Measurements from ENCODE around the gene FHDC1.

The FHDC1 gene

DNA sequence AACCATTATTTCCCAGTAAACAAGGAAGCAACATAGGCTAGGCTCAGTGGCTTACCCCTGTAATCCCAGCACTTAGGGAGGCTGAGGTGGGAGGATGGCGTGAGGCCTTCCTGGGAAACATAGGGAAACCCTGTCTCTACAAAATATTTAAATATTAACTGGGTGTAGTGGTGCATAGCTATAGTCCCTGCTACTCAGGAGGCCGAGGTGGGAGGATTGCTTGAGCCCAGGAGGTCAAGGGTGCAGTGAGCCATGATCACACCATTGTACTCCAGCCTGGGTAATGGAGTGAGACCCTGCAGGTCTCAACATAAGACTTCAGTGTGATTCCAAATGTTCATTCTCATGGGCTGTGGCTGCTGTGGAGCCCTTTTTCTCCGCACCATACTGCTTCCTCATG, 34.9 kb downstream of the FHDC1 start:
- Histone ChIP-seq H3K27ac (ENCODE audit: low read depth, low read length) (no peak overlapping the region), H3K4me3 (ENCODE audit: insufficient read depth, low read length, poor library complexity, severe bottlenecking) (no peak overlapping the region), H2AFZ (ENCODE audit: low read depth, low read length, severe bottlenecking) (no peak overlapping the region), H3K36me3 (ENCODE audit: low read length) (no peaks in the 10 kb centered on the region), H3K27me3 (ENCODE audit: low read length) (no peaks in the 10 kb centered on the region), H3K9me3 (ENCODE audit: insufficient read depth, low read length) (no peaks in the 10 kb centered on the region), H4K20me1 (ENCODE audit: low read depth, low read length) (no peaks in the 10 kb centered on the region), H3K9me2 (replicated peaks; ENCODE audit: insufficient read depth, low read length) (no peaks in the 10 kb centered on the region), H3K79me2 (ENCODE audit: insufficient read depth, low read length) (no peaks in the 10 kb centered on the region), H3K4me2 (ENCODE audit: low read depth, low read length, poor library complexity, severe bottlenecking) (no peak overlapping the region), H3K9ac (ENCODE audit: low read length) (no peak overlapping the region), H3F3A (ENCODE audit: insufficient read depth) (no peaks in the 10 kb centered on the region)
- TF ChIP-seq EZH2phosphoT487 (conservative IDR thresholded peaks at IDR 0.05; ENCODE audit: low read length) = no peak
- TF ChIP-seq, protein P1, sequence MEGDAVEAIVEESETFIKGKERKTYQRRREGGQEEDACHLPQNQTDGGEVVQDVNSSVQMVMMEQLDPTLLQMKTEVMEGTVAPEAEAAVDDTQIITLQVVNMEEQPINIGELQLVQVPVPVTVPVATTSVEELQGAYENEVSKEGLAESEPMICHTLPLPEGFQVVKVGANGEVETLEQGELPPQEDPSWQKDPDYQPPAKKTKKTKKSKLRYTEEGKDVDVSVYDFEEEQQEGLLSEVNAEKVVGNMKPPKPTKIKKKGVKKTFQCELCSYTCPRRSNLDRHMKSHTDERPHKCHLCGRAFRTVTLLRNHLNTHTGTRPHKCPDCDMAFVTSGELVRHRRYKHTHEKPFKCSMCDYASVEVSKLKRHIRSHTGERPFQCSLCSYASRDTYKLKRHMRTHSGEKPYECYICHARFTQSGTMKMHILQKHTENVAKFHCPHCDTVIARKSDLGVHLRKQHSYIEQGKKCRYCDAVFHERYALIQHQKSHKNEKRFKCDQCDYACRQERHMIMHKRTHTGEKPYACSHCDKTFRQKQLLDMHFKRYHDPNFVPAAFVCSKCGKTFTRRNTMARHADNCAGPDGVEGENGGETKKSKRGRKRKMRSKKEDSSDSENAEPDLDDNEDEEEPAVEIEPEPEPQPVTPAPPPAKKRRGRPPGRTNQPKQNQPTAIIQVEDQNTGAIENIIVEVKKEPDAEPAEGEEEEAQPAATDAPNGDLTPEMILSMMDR (IDR thresholded peaks at IDR 0.05; ENCODE audit: insufficient read depth, low read length, poor library complexity, severe bottlenecking) = no peak

DNA sequence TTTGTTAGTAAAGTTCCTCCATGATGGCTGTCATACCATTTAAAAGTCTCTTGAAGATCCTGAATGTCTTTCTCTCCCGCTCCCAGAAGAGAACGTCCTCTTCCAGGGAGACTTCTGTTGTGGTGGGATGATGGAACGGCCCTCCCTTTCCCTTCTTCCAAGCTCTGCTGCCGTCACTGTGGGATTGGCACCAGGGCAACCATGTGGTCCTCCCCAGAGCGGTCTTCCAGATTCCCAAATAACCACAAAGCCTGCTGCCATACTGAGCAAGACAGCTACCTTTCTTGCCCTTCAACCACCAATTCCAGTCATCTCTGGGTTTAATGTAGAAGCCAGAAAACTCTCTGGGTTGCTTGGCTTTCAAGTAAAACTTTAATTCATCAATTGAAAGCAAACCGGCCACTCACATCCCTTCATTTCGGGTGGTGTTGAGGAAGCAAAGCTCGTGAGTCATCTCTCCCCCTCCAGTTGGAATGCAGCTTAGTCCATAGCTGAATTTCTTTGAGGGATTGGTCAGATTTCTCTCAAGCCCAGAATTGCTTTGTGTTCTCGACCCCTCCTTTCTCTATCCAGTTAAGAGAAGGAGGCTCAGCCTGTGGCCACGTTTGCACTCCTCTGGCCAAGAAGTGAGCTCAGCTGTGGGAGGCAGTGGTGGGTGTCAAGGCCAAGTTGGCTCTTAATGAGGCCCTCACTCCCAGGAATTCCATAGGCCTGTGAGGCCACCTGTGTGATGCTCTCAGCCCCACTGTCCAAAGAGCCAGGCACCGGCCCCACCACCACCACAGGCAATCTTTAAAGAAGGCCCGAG, 36.9 kb downstream of the FHDC1 start:
- H3F3A ChIP-seq (ENCODE audit: insufficient read depth) = no peaks in the 10 kb centered on the region
- no peak overlapping the region for H3K27ac ChIP-seq (ENCODE audit: low read depth, low read length)
- H3K36me3 ChIP-seq (ENCODE audit: low read length) = no peaks in the 10 kb centered on the region
- no peak overlapping the region for H2AFZ ChIP-seq (ENCODE audit: low read depth, low read length, severe bottlenecking)
- no peaks in the 10 kb centered on the region for H4K20me1 ChIP-seq (ENCODE audit: low read depth, low read length)
- no peak overlapping the region for H3K4me2 ChIP-seq (ENCODE audit: low read depth, low read length, poor library complexity, severe bottlenecking)
- H3K27me3 ChIP-seq (ENCODE audit: low read length) = no peaks in the 10 kb centered on the region
- H3K4me3 ChIP-seq (ENCODE audit: insufficient read depth, low read length, poor library complexity, severe bottlenecking) = no peak overlapping the region
- H3K9me3 ChIP-seq (ENCODE audit: insufficient read depth, low read length) = no peaks in the 10 kb centered on the region
- no peaks in the 10 kb centered on the region for H3K79me2 ChIP-seq (ENCODE audit: insufficient read depth, low read length)
- H3K9ac ChIP-seq (ENCODE audit: low read length) = no peak overlapping the region
- TF ChIP-seq EZH2phosphoT487 (conservative IDR thresholded peaks at IDR 0.05; ENCODE audit: low read length) = no peak
- TF ChIP-seq, protein P1 (IDR thresholded peaks at IDR 0.05; ENCODE audit: insufficient read depth, low read length, poor library complexity, severe bottlenecking) = no peak
- H3K9me2 ChIP-seq (replicated peaks; ENCODE audit: insufficient read depth, low read length) = no peaks in the 10 kb centered on the region

DNA sequence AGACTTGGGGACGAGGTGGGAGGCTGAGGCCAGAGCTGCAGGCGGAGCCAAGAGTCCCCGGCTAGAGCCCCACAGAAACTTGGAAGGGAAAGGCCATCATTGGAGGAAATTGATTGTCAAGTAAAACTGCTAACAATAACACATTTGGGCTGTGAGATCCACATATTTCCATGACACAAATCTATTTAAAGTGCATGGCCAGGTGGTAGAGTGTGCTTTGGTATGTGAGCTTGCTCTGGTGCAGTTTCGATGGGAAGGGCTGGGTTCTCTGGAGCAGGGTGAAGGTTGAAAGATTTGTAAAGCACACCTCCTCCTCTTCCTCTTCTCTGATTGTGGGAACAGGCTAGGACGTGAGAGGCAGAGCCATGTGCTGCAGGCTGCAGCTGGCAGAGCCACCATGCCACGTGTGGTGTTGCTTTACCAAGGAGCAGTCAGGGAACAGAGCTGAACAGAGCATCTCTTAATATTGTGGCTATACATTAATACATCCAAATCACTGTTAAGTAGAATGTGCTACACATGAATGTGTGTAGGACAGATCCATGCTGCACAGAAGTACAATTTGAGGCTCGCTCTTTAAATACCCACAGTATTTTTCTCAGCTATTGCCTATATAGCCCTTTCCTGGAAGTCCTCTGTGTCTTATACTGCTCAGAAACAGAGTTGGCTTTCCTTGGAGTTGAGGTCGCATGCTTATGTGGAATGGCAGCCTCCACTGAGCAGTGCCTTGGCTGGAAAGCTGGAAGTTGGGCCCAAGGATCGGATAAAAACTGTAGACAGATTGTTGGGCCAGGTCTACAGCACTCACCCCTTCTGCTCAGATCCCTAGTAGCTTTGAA, 37.7 kb downstream of the FHDC1 start:
- H3K4me3 ChIP-seq (ENCODE audit: insufficient read depth, low read length, poor library complexity, severe bottlenecking) = no peak overlapping the region
- H3F3A ChIP-seq (ENCODE audit: insufficient read depth) = no peaks in the 10 kb centered on the region
- H3K4me2 ChIP-seq (ENCODE audit: low read depth, low read length, poor library complexity, severe bottlenecking) = no peak overlapping the region
- no peaks in the 10 kb centered on the region for H3K9me2 ChIP-seq (replicated peaks; ENCODE audit: insufficient read depth, low read length)
- no peaks in the 10 kb centered on the region for H3K9me3 ChIP-seq (ENCODE audit: insufficient read depth, low read length)
- H3K27ac ChIP-seq (ENCODE audit: low read depth, low read length) = no peak overlapping the region
- no peak for TF ChIP-seq EZH2phosphoT487 (conservative IDR thresholded peaks at IDR 0.05; ENCODE audit: low read length)
- TF ChIP-seq, protein P1 (IDR thresholded peaks at IDR 0.05; ENCODE audit: insufficient read depth, low read length, poor library complexity, severe bottlenecking) = no peak
- no peak overlapping the region for H2AFZ ChIP-seq (ENCODE audit: low read depth, low read length, severe bottlenecking)
- no peaks in the 10 kb centered on the region for H3K79me2 ChIP-seq (ENCODE audit: insufficient read depth, low read length)
- H3K27me3 ChIP-seq (ENCODE audit: low read length) = no peaks in the 10 kb centered on the region
- H3K36me3 ChIP-seq (ENCODE audit: low read length) = no peaks in the 10 kb centered on the region
- no peak overlapping the region for H3K9ac ChIP-seq (ENCODE audit: low read length)
- H4K20me1 ChIP-seq (ENCODE audit: low read depth, low read length) = no peaks in the 10 kb centered on the region
